ENCODE measurements around the gene NDOR1.

The NDOR1 gene

GRCh38 chr9:137250329-137251193 is 45.1 kb downstream of the NDOR1 start:
- DNase-seq (ENCODE audit: low read depth) = no peak
- no peak for TF ChIP-seq CTCF (IDR thresholded peaks at IDR 0.05; ENCODE audit: low read length, missing control alignments)
- H3K4me3 ChIP-seq (replicated peaks; ENCODE audit: low read depth, low read length) = no peak overlapping the region

GRCh38 chr9:137251194-137251461 is 45.6 kb downstream of the NDOR1 start, which contains the start of gene STPG3:
STPG3 (plus strand) TSS chr9:137251286; CDS start chr9:137251287, 1 bp downstream.
- TF ChIP-seq CTCF (IDR thresholded peaks at IDR 0.05; ENCODE audit: low read length, missing control alignments) = no peak
- H3K4me3 ChIP-seq (replicated peaks; ENCODE audit: low read depth, low read length) = no peak within 1 kb of the TSS
- DNase-seq (ENCODE audit: low read depth) = no peak

GRCh38 chr9:137251490-137252268 is 46.2 kb downstream of the NDOR1 start:
- no peak for DNase-seq (ENCODE audit: low read depth)
- TF ChIP-seq CTCF (IDR thresholded peaks at IDR 0.05; ENCODE audit: low read length, missing control alignments) = no peak
- no peak overlapping the region for H3K4me3 ChIP-seq (replicated peaks; ENCODE audit: low read depth, low read length)

- no peak overlapping the region for H3K4me3 ChIP-seq (replicated peaks; ENCODE audit: low read depth, low read length)
- no peak for TF ChIP-seq CTCF (IDR thresholded peaks at IDR 0.05; ENCODE audit: low read length, missing control alignments)
- DNase-seq (ENCODE audit: low read depth) = no peak
These were observed 47.3 kb downstream of the NDOR1 start for GRCh38 chr9:137252555-137253506.

DNA sequence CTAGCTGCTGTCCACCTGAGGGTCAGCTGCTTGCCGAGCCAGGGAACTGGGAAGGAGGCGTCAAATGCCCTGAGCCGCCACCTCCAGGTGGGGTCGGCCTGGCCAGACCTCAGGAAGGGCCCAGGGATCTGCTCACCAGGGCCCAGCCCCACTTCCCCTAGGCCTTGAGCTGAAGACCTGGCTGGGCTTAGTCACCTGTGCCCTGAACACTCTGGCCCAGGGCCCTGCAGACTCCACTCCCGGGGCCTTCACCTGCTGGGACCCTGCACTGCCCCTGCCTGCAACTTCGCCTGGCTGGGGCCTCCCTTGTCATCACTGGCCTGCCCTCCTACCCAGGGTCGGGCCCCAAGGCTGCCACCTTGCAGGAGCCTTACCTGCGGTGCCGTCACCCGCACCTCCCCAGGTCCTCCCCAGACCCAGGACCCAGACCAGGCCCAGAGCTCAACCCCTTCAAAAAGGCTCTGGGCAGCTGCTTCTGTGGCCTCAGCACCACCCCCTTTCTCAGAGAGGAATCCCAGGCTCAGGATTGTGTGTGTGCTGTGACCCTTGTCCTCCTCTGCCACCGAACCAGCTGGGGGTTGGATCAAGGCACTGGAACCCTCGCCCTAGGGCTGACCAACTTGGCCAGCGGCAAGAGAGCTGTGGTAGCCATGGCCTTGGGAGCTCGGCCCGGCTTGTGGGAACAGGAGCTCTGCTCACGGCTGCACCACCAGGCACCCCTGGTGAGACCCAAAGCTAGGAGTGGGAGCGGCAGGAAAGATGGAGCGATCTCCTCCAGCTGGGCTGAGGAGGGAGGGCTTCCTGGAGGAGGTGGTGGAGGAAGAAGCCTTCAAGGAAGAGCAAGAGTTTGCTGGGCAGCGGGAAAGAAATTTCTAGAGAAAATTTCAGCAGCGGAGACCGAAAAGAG is 48.5 kb downstream of the NDOR1 start:
- no peak for DNase-seq (ENCODE audit: low read depth)
- TF ChIP-seq CTCF (IDR thresholded peaks at IDR 0.05; ENCODE audit: low read length, missing control alignments) = no peak
- peak overlapping the region; percentile 73 for H3K4me3 ChIP-seq (replicated peaks; ENCODE audit: low read depth, low read length)

Measured in fibroblast of pulmonary artery (primary cell).